ENCODE data around the gene FANCG.

The FANCG gene

GRCh38 chr9:35102769-35103659 lies 23.3 kb upstream of the FANCG start, which contains the start of gene STOML2:
STOML2 (minus strand) TSS chr9:35103131; CDS start chr9:35103094, 37 bp downstream.
- peak; percentile 95 for DNase-seq

GRCh38 chr9:35102465-35102768 lies 22.7 kb upstream of the FANCG start:
- no peak for DNase-seq

GRCh38 chr9:35097573-35097972 lies 17.8 kb upstream of the FANCG start:
- no peak for DNase-seq

GRCh38 chr9:35096035-35096849 lies 16.5 kb upstream of the FANCG start, which contains the start of gene PIGO:
PIGO (minus strand) TSS chr9:35096591; CDS start chr9:35095565, 1,026 bp downstream.
- peak; percentile 88 for DNase-seq

GRCh38 chr9:35091536-35091935 lies 11.8 kb upstream of the FANCG start:
- DNase-seq = no peak

DNA sequence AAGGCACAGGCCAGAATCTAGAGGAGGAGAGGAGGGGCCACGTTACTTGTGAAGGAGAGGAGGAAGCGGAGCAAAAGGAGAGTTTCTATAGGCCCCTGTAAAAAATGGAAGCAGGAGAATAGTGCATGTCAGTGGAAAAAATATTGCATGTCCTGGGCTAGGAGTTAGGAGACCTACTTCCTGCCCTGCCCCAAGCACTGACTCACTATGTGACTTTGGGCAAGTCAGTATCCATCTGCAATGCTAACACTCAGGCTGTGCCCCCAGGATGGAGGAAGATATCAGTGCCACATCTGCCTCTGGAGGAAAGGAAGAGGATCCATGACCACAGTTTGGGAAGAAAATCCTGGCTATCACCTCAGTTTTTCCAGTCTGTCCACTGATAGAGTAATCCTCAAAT lies 9.7 kb upstream of the FANCG start:
- DNase-seq = no peak

GRCh38 chr9:35085078-35085477 lies 5.3 kb upstream of the FANCG start:
- no peak for DNase-seq

DNA sequence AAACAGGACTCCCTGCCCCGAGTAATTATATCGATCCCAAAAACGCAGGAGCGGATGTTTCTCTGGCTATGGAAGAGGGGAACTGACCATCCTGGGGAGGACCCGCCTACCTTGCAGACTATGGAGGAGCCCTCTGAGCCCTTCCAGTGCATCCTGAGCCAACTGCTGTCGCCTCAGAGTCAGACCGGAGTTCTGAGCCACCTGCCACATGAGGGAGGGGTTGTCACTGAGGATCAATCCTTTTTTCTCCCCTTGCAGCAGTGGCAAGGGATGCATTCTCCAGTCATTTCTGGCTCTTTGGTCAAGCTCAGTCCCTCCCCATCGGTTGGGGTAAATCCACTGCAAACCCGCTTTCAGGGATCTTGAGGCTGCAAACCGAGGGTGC lies 709 bp downstream of the FANCG start:
- no peak for DNase-seq

DNA sequence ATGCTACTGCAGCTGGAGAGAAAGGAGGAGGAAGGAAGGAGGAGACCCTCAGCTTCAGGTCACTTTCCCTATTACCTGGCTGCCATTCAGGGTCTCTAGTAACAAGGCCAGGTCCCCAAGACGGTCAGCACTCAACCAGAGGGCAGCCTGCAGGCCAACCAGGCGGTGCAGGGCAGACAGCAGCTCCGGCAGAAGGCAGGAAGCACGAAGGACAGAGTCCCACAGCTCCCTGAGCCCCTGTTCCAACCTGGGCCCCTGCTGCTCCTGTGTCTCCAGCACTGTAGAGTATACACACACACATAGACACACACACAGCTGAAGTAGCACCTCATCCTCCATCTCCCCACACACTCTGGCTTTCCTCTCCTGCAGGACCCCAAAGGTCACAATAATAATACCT lies 1.7 kb downstream of the FANCG start:
- DNase-seq = no peak

GRCh38 chr9:35076848-35077247 lies 2.9 kb downstream of the FANCG start:
- DNase-seq = no peak

GRCh38 chr9:35075358-35075757 lies 4.4 kb downstream of the FANCG start:
- DNase-seq = no peak

GRCh38 chr9:35074791-35075190 lies 5.0 kb downstream of the FANCG start:
- DNase-seq = no peak

DNA sequence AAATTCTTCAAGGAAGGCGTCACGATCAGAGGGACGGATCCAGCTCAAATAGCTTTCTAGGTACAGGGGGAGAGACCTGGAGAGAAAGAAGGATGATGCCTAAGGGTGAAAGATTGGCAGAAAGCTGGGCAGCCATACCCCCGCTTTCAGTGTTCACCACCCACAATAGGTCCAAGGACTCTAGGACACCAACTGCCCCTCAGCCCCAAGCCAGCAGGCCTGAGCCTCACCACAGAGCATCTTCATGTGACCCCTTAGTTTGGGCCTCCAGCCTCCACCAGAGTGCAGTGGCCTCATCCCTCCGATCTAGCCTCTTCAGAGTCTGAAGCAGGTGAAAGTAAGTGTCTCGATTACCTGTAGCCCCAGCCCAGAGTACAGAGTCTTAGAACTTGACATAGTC lies 5.6 kb downstream of the FANCG start:
- no peak for DNase-seq

- no peak for DNase-seq
Measured at GRCh38 chr9:35073279-35073612, 6.5 kb downstream of the FANCG start.

GRCh38 chr9:35072461-35073278 lies 7.1 kb downstream of the FANCG start, which contains the start of gene VCP:
VCP (minus strand) TSS chr9:35072625; CDS start chr9:35072353, 272 bp downstream.
- peak; percentile 99 for DNase-seq

DNA sequence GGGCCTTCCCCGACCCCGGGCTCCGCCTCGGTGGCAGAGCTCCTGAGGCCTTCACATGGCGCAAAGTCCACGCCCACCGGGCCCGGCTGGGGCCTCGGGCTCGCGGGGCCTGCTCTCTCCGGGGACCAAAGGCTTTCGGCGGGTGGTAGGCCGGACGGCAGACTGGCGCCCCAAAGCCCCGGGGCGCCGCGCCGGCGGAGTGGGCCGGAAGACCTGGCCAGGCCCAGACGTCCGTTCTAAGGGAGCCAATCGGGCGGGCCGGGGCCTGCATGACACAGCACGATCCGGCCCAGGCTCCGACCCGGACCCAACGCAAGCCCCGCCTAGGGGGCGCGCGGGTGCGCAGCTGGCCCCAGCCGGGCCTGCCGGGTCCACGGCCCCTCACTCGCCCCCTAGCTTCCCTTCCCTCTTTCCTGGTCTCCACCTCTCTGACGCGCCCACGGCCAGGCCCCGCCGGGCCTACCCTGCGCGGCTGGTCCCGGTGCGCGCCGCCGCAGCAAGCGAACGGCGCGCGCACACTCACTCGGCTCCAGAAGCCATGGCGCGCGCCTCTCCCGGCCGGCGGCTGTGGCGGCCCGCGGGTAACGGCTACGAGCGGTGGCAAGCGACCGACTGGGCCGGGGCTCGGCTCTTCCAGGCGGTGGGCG lies 7.8 kb downstream of the FANCG start:
- DNase-seq = peak; percentile 58

GRCh38 chr9:35070823-35071813 lies 8.6 kb downstream of the FANCG start:
- no peak for DNase-seq

DNA sequence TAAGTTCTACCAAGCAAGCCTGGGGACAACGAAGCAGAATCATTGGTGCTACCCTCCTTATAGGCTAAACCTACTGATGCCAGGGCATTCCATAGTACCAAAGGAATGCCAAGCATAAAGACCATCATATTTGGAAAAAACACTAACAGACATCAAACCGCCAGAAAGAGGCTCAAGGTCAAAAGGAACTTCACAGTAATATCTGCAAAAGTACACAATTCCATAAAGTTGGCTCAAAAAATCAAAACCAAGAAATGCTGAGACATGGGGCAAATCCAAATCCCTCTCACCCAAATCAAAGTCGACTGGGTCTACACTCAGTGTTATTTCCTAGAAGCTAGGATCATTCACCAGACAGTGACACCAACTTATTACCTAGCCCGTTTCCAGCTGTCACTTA lies 10.7 kb downstream of the FANCG start:
- DNase-seq = no peak

DNA sequence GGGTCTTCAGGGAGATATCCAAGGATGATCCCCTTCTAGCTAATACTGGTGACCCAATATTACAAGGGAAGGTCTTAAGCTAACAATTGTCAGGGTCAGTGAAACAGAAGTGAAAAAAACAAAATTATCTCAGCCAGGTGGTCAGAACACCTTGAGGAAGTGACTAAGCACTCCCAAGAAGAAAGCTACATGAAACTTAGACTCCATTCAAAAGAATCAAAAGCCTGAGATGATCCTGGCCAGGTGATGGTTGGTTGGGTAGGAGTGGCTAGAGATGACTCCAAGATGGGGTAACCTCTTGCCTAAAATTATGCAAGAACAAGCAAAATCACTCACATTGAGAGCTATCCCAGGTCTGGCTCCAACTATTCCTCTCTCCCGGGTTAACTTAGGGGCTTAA lies 12.7 kb downstream of the FANCG start:
- no peak for DNase-seq

DNA sequence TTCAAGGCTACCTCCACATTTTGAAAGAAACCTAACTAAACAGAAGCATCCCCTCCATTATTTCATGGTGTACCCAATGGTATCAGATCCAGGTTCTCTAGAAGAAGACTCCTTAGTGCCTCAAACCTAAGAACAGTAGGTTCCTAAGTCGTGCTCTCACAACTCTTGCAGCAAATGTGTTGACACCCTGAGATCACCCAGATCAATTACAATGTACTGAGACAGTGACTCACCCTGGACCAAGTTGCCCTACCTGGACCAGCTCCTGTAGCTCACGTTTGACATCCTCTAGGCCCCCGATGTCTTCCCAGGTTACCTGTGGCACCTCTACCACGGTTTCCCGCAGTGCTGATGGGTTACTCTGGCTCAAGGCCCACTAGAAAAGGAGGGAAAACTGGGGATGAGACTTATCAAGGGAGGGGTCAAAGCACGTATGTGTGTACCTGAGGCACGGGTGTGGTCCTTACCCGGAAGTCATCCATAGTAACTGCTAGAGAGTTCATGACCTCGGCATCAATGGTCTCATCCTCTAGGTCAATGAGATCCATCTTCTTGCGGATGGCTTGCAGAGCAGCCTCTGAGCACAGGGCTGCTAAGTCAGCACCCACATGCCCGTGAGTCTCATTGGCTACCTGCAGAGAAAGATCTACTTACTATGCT lies 19.1 kb downstream of the FANCG start:
- no peak for DNase-seq

- no peak for DNase-seq
Measured at GRCh38 chr9:35059438-35059837, 20.3 kb downstream of the FANCG start.

Measured in NCI-H2029 (cell line).